DND-41 (cell line): ENCODE measurements around the gene DDX39B.

Experiments used
- ATAC-seq: fragments of 200-7000 bp; cut with Tn5 transposase; 3 replicates; pipeline ENCODE4 v1.9.1; 2021; ENCODE audit warnings: low read depth; ENCODE audit not compliant: insufficient read depth
- DNase-seq: peaks from one replicate; pipeline ENCODE4 v3.0.0-alpha.2; 2020
- H2AFZ ChIP-seq: 2 replicates; pipeline ENCODE4 v1.6.0; 2012; ENCODE audit warnings: low read depth, low read length
- H3K27ac ChIP-seq: 2 replicates; pipeline ENCODE4 v1.5.1; 2012; ENCODE audit warnings: low read length, inconsistent platforms
- H3K27me3 ChIP-seq: fragments of 200-600 bp; sonication (generic); 2 replicates; pipeline ENCODE4 v1.6.0; 2012; ENCODE audit warnings: low read length, mild to moderate bottlenecking, inconsistent platforms; ENCODE audit not compliant: insufficient read depth, poor library complexity
- H3K36me3 ChIP-seq: 2 replicates; pipeline ENCODE4 v1.5.1; 2012; ENCODE audit warnings: low read length, inconsistent platforms; ENCODE audit not compliant: insufficient read depth
- H3K4me1 ChIP-seq: 2 replicates; pipeline ENCODE4 v1.5.1; 2012; ENCODE audit warnings: mild to moderate bottlenecking, low read length; ENCODE audit not compliant: insufficient read depth
- H3K4me2 ChIP-seq: 2 replicates; pipeline ENCODE4 v1.6.0; 2012; ENCODE audit warnings: mild to moderate bottlenecking, moderate library complexity, low read length, inconsistent platforms; ENCODE audit not compliant: insufficient read depth
- H3K4me3 ChIP-seq, 2 experiments: fragments of 200-600 bp in 1 of 2; shearing (Covaris generic) in 1 of 2; 2 replicates each; pipeline ENCODE4 v1.5.1; 2012 to 2016; ENCODE audit warnings: inconsistent platforms in 2 of 2, low read length in 2 of 2, mild to moderate bottlenecking in 2 of 2, low read depth in 1 of 2, moderate library complexity in 1 of 2
- H3K79me2 ChIP-seq: 2 replicates; pipeline ENCODE4 v1.6.0; 2012; ENCODE audit warnings: low read length, inconsistent platforms; ENCODE audit not compliant: insufficient read depth
- H3K9ac ChIP-seq: 2 replicates; pipeline ENCODE4 v1.6.0; 2012; ENCODE audit warnings: low read depth, mild to moderate bottlenecking, inconsistent platforms, low read length, moderate library complexity
- H3K9me3 ChIP-seq: 2 replicates; pipeline ENCODE4 v1.5.1; 2012; ENCODE audit warnings: low read length, moderate library complexity, mild to moderate bottlenecking, inconsistent platforms; ENCODE audit not compliant: insufficient read depth, severe bottlenecking
- H4K20me1 ChIP-seq: 2 replicates; pipeline ENCODE4 v1.6.0; 2012; ENCODE audit warnings: low read length; ENCODE audit not compliant: insufficient read depth
- CTCF ChIP-seq: IDR thresholded peaks from 2 replicates; pipeline ENCODE4 v1.5.1; 2012; ENCODE audit warnings: borderline replicate concordance, low read length, moderate library complexity, mild to moderate bottlenecking; ENCODE audit not compliant: poor library complexity, severe bottlenecking; ENCODE audit errors: extremely low read depth
- EZH2 ChIP-seq: IDR thresholded peaks from 3 replicates; pipeline ENCODE4 v1.6.1; 2012; ENCODE audit warnings: borderline replicate concordance, low read depth, mild to moderate bottlenecking, moderate library complexity, low read length, inconsistent platforms; ENCODE audit not compliant: severe bottlenecking

The DDX39B gene

DNA sequence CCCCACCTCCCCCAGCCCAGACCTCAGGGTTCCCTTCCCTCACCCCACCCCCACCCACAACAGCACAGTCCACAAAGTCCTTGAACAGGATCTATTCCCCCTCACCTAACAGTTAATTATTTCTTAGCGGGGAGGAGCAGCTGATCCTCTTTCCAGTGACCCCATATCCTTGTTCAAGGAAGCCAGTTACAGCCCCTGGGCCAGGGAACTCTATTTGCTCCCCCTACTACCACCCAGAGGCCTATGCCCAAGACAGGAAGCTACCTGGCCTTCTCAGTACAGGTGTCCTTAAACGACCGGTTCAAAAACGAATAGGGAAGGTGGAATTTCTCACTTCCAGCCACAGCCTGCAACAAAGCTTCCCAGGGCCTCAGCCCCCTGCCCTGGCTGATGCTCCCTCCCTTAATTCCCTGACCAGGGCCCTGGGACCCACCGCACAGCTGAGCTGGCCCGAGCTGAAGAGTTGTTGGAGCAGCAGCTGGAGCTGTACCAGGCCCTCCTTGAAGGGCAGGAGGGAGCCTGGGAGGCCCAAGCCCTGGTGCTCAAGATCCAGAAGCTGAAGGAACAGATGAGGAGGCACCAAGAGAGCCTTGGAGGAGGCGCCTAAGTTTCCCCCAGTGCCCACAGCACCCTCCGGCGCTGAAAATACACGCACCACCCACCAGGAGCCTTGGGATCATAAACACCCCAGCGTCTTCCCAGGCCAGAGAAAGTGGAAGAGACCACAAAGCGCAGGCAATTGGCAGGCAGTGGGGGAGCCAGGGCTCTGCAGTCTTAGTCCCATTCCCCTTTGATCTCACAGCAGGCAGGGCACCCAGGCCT is 12.3 kb downstream of the DDX39B start:
- TF ChIP-seq EZH2 (no peak), CTCF (no peak)
- ATAC-seq (peak; percentile 44), DNase-seq (no peak)
- Histone ChIP-seq H3K4me1 (no peaks in the 10 kb centered on the region), H3K4me2 (no peak overlapping the region), H3K79me2 (peaks cover 12% of the 10 kb centered on the region; the same call in 1 of the 2 replicates), H4K20me1 (peaks cover 54% of the 10 kb centered on the region), H3K27ac (no peak overlapping the region), H3K4me3 (no peak overlapping the region), H3K27me3 (no peaks in the 10 kb centered on the region), H2AFZ (no peak overlapping the region), H3K9me3 (no peaks in the 10 kb centered on the region), H3K36me3 (peaks cover 51% of the 10 kb centered on the region), H3K9ac (no peak overlapping the region)

DNA sequence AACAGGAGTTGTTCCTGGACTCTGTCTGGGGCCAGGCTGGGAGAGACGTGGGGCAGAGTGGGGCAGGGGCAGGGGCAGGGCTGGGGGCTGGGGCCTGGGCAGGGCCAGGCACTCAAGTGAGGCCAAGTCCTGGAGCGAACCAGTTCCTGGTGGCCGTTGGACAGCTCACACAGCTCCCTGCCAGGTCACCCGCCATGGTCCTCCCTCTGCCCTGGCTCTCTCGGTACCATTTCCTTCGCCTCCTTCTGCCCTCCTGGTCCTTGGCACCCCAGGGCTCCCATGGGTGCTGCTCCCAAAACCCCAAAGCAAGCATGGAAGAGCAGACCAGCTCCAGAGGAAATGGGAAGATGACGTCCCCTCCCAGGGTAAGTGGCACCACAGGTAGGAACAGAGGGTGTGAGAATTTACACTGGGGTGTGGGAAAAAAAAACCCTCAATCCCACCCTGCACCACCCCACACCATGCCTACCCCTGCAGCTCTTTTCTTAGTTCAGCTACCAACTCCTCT is 12.9 kb downstream of the DDX39B start, which contains the start of gene MCCD1:
MCCD1 (plus strand) TSS at position 142 of the 508 bp plus-strand sequence; CDS start at position 195, 53 bp downstream.
- H3K4me3 ChIP-seq, result no peak within 1 kb of the TSS
- peaks cover 44% of the 10 kb centered on the region for H3K36me3 ChIP-seq
- TF ChIP-seq EZH2, result no peak
- TF ChIP-seq CTCF, result no peak
- ATAC-seq (peak; percentile 27), DNase-seq (no peak)
- H2AFZ ChIP-seq, result no peak within 1 kb of the TSS
- no peaks in the 10 kb centered on the region for H3K4me1 ChIP-seq
- H3K27me3 ChIP-seq, result no peaks in the 10 kb centered on the region
- peaks cover 6% of the 10 kb centered on the region; the same call in 1 of the 2 replicates for H3K79me2 ChIP-seq
- H3K9me3 ChIP-seq, result no peaks in the 10 kb centered on the region
- H4K20me1 ChIP-seq, result peaks cover 47% of the 10 kb centered on the region
- H3K4me2 ChIP-seq, result no peak within 1 kb of the TSS
- no peak within 1 kb of the TSS for H3K9ac ChIP-seq
- H3K27ac ChIP-seq, result no peak within 1 kb of the TSS

DNA sequence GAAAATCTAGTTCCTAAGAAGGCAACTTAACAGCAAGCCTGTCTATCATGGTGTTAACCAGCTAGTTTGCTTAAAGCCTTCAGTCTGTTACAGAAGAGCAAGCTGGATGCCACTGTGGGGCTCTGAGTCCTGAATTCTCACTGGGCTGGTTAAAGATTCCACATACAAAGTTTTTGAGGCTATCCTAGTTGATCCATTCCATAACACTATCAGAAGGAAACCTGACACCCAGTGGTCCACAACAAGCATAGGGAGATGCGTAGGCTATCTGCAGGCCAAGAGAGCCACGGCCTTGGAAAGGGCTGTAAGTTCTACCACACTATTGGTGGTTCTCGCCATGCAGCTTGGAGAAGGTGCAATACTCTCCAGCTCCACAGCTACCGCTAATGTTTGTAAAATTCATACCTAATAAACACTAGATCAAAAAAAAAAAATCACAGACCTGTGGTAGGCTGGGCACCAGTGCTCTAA is 13.5 kb downstream of the DDX39B start:
- DNase-seq, result no peak

More for the DNA sequence above, 13.5 kb downstream of the DDX39B start:
- H3K4me1 ChIP-seq, result no peaks in the 10 kb centered on the region
- H4K20me1 ChIP-seq, result peaks cover 42% of the 10 kb centered on the region
- H3K4me2 ChIP-seq, result no peak overlapping the region
- H3K4me3 ChIP-seq, result no peak overlapping the region
- H3K36me3 ChIP-seq, result peaks cover 39% of the 10 kb centered on the region
- ATAC-seq, result peak; percentile 20
- no peaks in the 10 kb centered on the region for H3K27me3 ChIP-seq
- H3K79me2 ChIP-seq, result peaks cover 3% of the 10 kb centered on the region; the same call in 1 of the 2 replicates
- H3K27ac ChIP-seq, result no peak overlapping the region
- TF ChIP-seq EZH2, result no peak
- TF ChIP-seq CTCF, result peak; percentile 4
- H2AFZ ChIP-seq, result no peak overlapping the region
- H3K9ac ChIP-seq, result no peak overlapping the region
- no peaks in the 10 kb centered on the region for H3K9me3 ChIP-seq
